Thyroid gland (tissue), 4 donors: ENCODE data around the gene ERCC4. TPM values are rescaled to one million over a fixed set of nuclear protein-coding genes. Genes with fewer than 3 reads are reported as not detected.

Experiments
- DNase-seq, 2 donors: peaks; one replicate each; pipeline ENCODE4 v3.0.0-alpha.2; 2019
- H3K27ac ChIP-seq, 3 donors: fragments of 200-600 bp; sonication (generic); 1 replicate in 2 of 3; 2 replicates in 1 of 3; pipeline ENCODE4 v1.5.1; 2016 to 2019; ENCODE audit warnings: mild to moderate bottlenecking in 1 of 3, moderate library complexity in 1 of 3
- H3K27me3 ChIP-seq: fragments of 200-600 bp; sonication (generic); one replicate; pipeline ENCODE4 v1.5.1; 2019
- H3K36me3 ChIP-seq, 2 donors: fragments of 200-600 bp; sonication (generic); one replicate each; pipeline ENCODE4 v1.5.1; 2016 to 2019
- H3K4me1 ChIP-seq, 2 donors: fragments of 200-600 bp; sonication (generic); one replicate each; pipeline ENCODE4 v1.5.1; 2017 to 2019
- H3K4me3 ChIP-seq, 3 donors: fragments of 200-600 bp; sonication (generic); replicated peaks in 1 of 3; 1 replicate in 2 of 3; 2 replicates in 1 of 3; pipeline ENCODE4 v1.5.1; 2016; ENCODE audit warnings: mild to moderate bottlenecking in 1 of 3
- H3K9me3 ChIP-seq: fragments of 200-600 bp; sonication (generic); one replicate; pipeline ENCODE4 v1.5.1; 2017
- POLR2A ChIP-seq, 2 donors: fragments of 450-650 bp; IDR thresholded peaks; one replicate each; pipeline ENCODE4 v1.6.1; 2017; ENCODE audit warnings: antibody characterized with exemption in 2 of 2, mild to moderate bottlenecking in 2 of 2, moderate library complexity in 1 of 2
- WGBS, 2 donors: methylation state at CpG; one replicate each; pipeline ENCODE4 v1.1.5; 2017; 5-methylcytosine and 5-hydroxymethylcytosine counted together
- intact Hi-C: fragments of 100-400 bp; cut with DNase I; formaldehyde crosslinking; loops from one replicate; pipeline ENCODE4 v1.15.1; 2023
- total RNA-seq, 4 donors: library from RNA; depleted of rRNA; stranded (reverse); fragments of >200 nt; gene quantifications; one replicate each; pipeline ENCODE4 v1.2.3, GENCODE V29; 2016
- TF ChIP-seq, protein P1 (sequence below), 6 experiments: fragments of 200-600 bp in 3 of 6; fragments of 450-650 bp in 3 of 6; sonication (generic) in 3 of 6; IDR thresholded peaks; one replicate each; pipeline ENCODE4 v1.5.1; 2016 to 2019; ENCODE audit warnings: antibody characterized with exemption in 6 of 6, mild to moderate bottlenecking in 2 of 6, inconsistent platforms in 1 of 6, moderate library complexity in 1 of 6

ERCC4 gene
- total RNA-seq, 4 donors from 2014 or later = 7.5 to 13.2 (median 11.9) TPM

DNA sequence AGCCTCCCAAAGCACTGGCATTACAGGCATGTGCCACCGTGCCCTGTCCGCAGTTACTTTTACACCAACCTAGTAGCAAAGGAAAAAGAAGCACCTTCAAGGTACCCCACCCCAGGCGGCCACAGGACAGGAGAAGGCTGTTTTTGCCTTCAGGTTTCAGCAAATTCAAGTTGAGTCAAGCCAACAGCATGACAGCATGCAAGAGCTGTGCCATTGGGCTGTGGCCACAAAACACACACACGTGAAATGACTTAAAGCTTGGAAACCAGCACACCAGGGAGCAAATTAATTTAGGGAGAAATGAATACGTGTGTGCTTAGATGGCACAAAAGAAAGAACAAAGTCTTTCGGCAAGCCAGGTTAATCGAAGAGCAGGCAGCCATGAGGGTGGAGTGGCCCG lies 39.7 kb downstream of the ERCC4 start:
- intact Hi-C loops = no loop called here
- 91% methylated on average over 8 of the region's 8 CpGs for WGBS, 2 donors

DNA sequence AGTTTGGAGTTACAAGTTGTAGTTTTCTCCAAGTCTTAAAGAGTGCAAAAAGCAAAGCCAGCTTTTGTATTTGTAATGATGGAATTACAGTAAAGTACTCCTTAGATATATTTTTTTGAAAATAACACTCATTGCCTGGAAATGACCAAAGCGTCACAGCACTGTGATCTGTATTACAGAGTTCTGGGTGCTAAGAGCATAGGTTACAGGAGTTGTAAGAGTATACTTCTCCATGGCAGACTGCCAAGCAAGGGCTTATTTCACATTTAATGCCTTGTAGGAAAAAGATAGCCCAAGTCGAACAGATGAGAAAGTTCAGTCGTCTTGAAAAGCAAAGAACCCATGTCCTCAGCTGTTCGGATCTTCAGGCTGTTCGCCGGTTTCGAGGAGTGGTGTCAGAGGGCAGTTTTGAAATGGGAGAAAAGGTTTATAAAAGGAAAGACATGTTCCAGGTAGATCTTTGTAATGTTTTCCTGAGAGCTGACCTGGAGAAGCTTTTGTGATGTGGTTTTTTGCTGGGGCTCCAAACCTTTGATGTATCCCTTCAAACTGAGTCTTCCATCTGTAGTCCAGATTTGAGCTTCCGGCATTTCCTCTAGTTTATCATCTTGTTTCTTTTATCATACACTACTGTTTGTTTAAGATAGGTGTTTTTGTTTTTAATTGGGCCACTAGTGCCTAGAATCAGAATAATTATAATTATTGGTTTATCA lies 41.3 kb downstream of the ERCC4 start:
- Histone ChIP-seq H3K27ac (no peak overlapping the region), H3K27me3 (no peaks in the 10 kb centered on the region), H3K4me1 (peaks cover 0 to 10% of the 10 kb centered on the region in 2 donors), H3K4me3 (no peak overlapping the region), H3K9me3 (no peaks in the 10 kb centered on the region), H3K36me3 (no peaks in the 10 kb centered on the region)
- no peak for DNase-seq
- intact Hi-C loops = no loop called here
- TF ChIP-seq, protein P1, sequence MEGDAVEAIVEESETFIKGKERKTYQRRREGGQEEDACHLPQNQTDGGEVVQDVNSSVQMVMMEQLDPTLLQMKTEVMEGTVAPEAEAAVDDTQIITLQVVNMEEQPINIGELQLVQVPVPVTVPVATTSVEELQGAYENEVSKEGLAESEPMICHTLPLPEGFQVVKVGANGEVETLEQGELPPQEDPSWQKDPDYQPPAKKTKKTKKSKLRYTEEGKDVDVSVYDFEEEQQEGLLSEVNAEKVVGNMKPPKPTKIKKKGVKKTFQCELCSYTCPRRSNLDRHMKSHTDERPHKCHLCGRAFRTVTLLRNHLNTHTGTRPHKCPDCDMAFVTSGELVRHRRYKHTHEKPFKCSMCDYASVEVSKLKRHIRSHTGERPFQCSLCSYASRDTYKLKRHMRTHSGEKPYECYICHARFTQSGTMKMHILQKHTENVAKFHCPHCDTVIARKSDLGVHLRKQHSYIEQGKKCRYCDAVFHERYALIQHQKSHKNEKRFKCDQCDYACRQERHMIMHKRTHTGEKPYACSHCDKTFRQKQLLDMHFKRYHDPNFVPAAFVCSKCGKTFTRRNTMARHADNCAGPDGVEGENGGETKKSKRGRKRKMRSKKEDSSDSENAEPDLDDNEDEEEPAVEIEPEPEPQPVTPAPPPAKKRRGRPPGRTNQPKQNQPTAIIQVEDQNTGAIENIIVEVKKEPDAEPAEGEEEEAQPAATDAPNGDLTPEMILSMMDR (IDR thresholded peaks at IDR 0.05) = no peak
- no peak for TF ChIP-seq POLR2A (IDR thresholded peaks at IDR 0.05)
- WGBS, 2 donors = 57 to 64% methylated on average over 8 of the region's 8 CpGs

More for the DNA sequence above, 39.7 kb downstream of the ERCC4 start:
- Histone ChIP-seq H3K36me3 (no peaks in the 10 kb centered on the region), H3K4me1 (peaks cover 0 to 10% of the 10 kb centered on the region in 2 donors), H3K27me3 (no peaks in the 10 kb centered on the region), H3K4me3 (no peak overlapping the region), H3K27ac (no peak overlapping the region), H3K9me3 (no peaks in the 10 kb centered on the region)
- no peak for TF ChIP-seq POLR2A (IDR thresholded peaks at IDR 0.05)
- TF ChIP-seq, protein P1 (IDR thresholded peaks at IDR 0.05) = no peak
- no peak for DNase-seq

DNA sequence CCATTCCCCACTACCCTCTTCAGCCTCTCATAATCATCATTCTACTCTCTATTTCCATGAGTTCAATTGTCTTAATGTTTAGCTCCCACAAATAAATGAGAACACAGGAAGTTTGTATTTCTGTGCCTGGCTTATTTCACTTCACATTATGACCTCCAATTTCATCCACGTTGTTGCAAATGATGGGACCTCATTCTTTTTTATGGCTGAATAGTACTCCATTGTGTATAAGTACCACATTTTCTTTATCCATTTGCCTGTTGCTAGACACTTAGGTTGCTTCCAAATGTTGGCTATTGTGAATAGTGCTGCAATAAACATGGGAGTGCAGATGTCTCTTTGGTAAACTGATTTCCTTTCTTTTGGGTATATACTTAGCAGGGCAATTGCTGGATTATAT lies 42.3 kb downstream of the ERCC4 start:
- no peak for DNase-seq
- no peak overlapping the region for H3K27ac ChIP-seq
- H3K4me3 ChIP-seq = no peak overlapping the region
- no peaks in the 10 kb centered on the region for H3K27me3 ChIP-seq
- peaks cover 0 to 8% of the 10 kb centered on the region in 2 donors for H3K4me1 ChIP-seq
- TF ChIP-seq POLR2A (IDR thresholded peaks at IDR 0.05) = no peak
- TF ChIP-seq, protein P1 (IDR thresholded peaks at IDR 0.05) = no peak
- H3K9me3 ChIP-seq = no peaks in the 10 kb centered on the region
- WGBS, 2 donors = 89 to 90% methylated on average over 1 of the region's 1 CpG
- H3K36me3 ChIP-seq = no peaks in the 10 kb centered on the region
- intact Hi-C loops = no loop called here

DNA sequence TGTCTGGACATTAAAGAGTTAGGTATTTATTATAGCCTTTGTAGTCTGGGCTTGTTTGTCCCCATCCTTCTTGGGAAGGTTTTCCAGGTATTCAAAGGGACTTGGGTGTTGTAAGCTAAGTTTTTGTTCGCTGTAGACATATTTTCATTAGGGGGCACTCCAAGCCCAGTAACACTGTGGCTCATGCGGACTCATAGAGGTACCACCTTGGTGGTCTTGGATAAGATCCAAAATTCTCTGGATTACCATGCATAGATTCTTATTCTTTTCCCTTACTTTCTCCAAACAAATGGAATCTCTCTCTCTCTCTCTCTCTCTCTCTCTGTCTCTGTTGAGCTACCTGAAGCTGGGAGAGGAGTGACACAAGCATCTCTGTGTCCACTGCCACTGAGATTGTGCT lies 48.9 kb downstream of the ERCC4 start:
- H3K9me3 ChIP-seq = no peaks in the 10 kb centered on the region
- H3K27me3 ChIP-seq = no peaks in the 10 kb centered on the region
- no peaks in the 10 kb centered on the region for H3K36me3 ChIP-seq
- no peaks in the 10 kb centered on the region for H3K4me1 ChIP-seq
- H3K27ac ChIP-seq = no peak overlapping the region
- no peak for TF ChIP-seq POLR2A (IDR thresholded peaks at IDR 0.05)
- TF ChIP-seq, protein P1 (IDR thresholded peaks at IDR 0.05) = no peak
- intact Hi-C loops = no loop called here
- no peak for DNase-seq
- H3K4me3 ChIP-seq = no peak overlapping the region
- WGBS, 2 donors = 66 to 70% methylated on average over 2 of the region's 2 CpGs

DNA sequence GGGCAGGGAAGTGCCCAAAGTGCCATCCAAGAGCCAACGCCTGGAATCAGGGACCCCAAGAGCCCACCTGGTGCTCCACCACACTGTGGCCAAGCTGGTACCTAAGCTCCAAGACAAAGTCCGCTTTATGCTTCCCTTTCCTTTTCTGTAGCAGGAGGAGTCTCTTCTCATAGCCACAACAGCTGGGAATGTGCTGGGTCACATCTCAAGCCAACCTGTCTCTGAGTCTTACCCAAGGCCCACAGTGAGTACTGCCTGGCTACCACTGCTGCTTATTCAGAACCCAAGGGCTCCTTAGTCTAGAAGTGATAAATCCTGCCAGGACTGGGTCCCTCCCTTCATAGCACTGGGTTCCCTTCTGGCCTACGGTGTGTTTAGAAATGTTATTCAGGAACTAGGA lies 49.8 kb downstream of the ERCC4 start:
- no peak overlapping the region for H3K27ac ChIP-seq
- H3K27me3 ChIP-seq = no peaks in the 10 kb centered on the region
- intact Hi-C loops = no loop called here
- 88 to 95% methylated on average over 3 of the region's 3 CpGs for WGBS, 2 donors
- no peak for TF ChIP-seq POLR2A (IDR thresholded peaks at IDR 0.05)
- no peaks in the 10 kb centered on the region for H3K36me3 ChIP-seq
- no peaks in the 10 kb centered on the region for H3K9me3 ChIP-seq
- no peaks in the 10 kb centered on the region for H3K4me1 ChIP-seq
- DNase-seq = no peak
- no peak overlapping the region for H3K4me3 ChIP-seq
